ENCODE results near the gene CLCN3. TPM values are rescaled to one million over a fixed set of nuclear protein-coding genes. Genes with fewer than 3 reads are reported as not detected.
"Not testable (repeated sequence)": the region's sequence is repeated elsewhere in the genome, so short reads cannot be mapped to it uniquely, and the experiment has no call there.

Gene CLCN3
- total and polyA plus RNA-seq, 2 experiments from 2014 or later = 14.9 to 38.4 TPM

GRCh38 chr4:169770416-169770815, 150.0 kb downstream of the CLCN3 start:
- Histone ChIP-seq H3K27me3 (no peaks in the 10 kb centered on the region), H3K9me3 (ENCODE audit: low read depth) (no peaks in the 10 kb centered on the region), H3K4me2 (peak overlapping the region; percentile 16), H3K79me2 (no peaks in the 10 kb centered on the region), H3K4me3 (no peak overlapping the region), H3K36me3 (replicated peaks; ENCODE audit: insufficient read depth, low read depth) (no peaks in the 10 kb centered on the region), H3K27ac (no peak overlapping the region), H4K20me1 (ENCODE audit: insufficient read depth, poor library complexity, severe bottlenecking) (no peaks in the 10 kb centered on the region), H3K4me1 (ENCODE audit: insufficient read depth) (peaks cover 8% of the 10 kb centered on the region), H2AFZ (no peak overlapping the region), H3K9me2 (replicated peaks; ENCODE audit: insufficient read depth) (no peaks in the 10 kb centered on the region)
- DNase-seq (ENCODE audit: low spot score) = no peak
- TF ChIP-seq EZH2 (IDR thresholded peaks at IDR 0.05; ENCODE audit: borderline replicate concordance) (no peak), EZH2phosphoT487 (IDR thresholded peaks at IDR 0.05; ENCODE audit: low read depth, severe bottlenecking, unreplicated experiment) (no peak)
- TF ChIP-seq, protein P1, sequence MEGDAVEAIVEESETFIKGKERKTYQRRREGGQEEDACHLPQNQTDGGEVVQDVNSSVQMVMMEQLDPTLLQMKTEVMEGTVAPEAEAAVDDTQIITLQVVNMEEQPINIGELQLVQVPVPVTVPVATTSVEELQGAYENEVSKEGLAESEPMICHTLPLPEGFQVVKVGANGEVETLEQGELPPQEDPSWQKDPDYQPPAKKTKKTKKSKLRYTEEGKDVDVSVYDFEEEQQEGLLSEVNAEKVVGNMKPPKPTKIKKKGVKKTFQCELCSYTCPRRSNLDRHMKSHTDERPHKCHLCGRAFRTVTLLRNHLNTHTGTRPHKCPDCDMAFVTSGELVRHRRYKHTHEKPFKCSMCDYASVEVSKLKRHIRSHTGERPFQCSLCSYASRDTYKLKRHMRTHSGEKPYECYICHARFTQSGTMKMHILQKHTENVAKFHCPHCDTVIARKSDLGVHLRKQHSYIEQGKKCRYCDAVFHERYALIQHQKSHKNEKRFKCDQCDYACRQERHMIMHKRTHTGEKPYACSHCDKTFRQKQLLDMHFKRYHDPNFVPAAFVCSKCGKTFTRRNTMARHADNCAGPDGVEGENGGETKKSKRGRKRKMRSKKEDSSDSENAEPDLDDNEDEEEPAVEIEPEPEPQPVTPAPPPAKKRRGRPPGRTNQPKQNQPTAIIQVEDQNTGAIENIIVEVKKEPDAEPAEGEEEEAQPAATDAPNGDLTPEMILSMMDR (IDR thresholded peaks at IDR 0.05; ENCODE audit: poor library complexity) = no peak

GRCh38 chr4:169771556-169772080, 151.2 kb downstream of the CLCN3 start:
- H2AFZ ChIP-seq; H4K20me1 ChIP-seq (ENCODE audit: insufficient read depth, poor library complexity, severe bottlenecking); H3K27me3 ChIP-seq; DNase-seq (ENCODE audit: low spot score); H3K36me3 ChIP-seq (replicated peaks; ENCODE audit: insufficient read depth, low read depth); H3K4me1 ChIP-seq (ENCODE audit: insufficient read depth); H3K4me3 ChIP-seq; H3K27ac ChIP-seq; H3K9me2 ChIP-seq (replicated peaks; ENCODE audit: insufficient read depth); H3K79me2 ChIP-seq; H3K9me3 ChIP-seq (ENCODE audit: low read depth); H3K4me2 ChIP-seq: not testable (repeated sequence)
- 90% methylated on average over 11 of the region's 11 CpGs for WGBS (ENCODE audit: low lambda C conversion rate, missing lambda C conversion rate)

Other genes starting within 250 kb of the CLCN3 start
- 7.8 and 8.1 TPM in 2 replicates for gene NEK1, start 8.0 kb upstream of the CLCN3 start, total RNA-seq
- gene NEK1, start 8.0 kb upstream of the CLCN3 start, polyA plus RNA-seq = 10.4 and 10.7 TPM in 2 replicates
- gene HPF1, start 137.4 kb downstream of the CLCN3 start, total RNA-seq = 19.7 and 29.0 TPM in 2 replicates
- gene HPF1, start 137.4 kb downstream of the CLCN3 start, polyA plus RNA-seq = 21.8 and 25.7 TPM in 2 replicates